Stimulated activated CD4-positive, alpha-beta T cell treated with anti-CD3 and anti-CD28 coated beads, TNF-alpha, amount 100 ng/mL, for 24 hours (primary cell): ENCODE results near the gene TMEM123.
A peak's percentile ranks its signal among the peaks of the same experiment; 100 is the strongest.

ENCODE experiments used
- DNase-seq, 3 experiments: peaks; one replicate each; pipeline ENCODE4 v3.0.0-alpha.2; 2020; ENCODE audit warnings: low read depth in 3 of 3

TMEM123 gene

GRCh38 chr11:102364991-102365390 lies 87.6 kb downstream of the TMEM123 start:
- no peak for DNase-seq

GRCh38 chr11:102361086-102362031 lies 91.2 kb downstream of the TMEM123 start:
- DNase-seq: no peak

- DNase-seq: no peak
Observed at GRCh38 chr11:102360681-102361080, 91.9 kb downstream of the TMEM123 start.

- no peak for DNase-seq
Observed at GRCh38 chr11:102359372-102359771, 93.2 kb downstream of the TMEM123 start.

GRCh38 chr11:102357116-102357515 lies 95.4 kb downstream of the TMEM123 start:
- no peak for DNase-seq

- DNase-seq: no peak
Observed at GRCh38 chr11:102347462-102348370, 104.8 kb downstream of the TMEM123 start.

- DNase-seq: peak; percentile 90 to 94 (median 90)
Observed at GRCh38 chr11:102346748-102347461, 105.7 kb downstream of the TMEM123 start, which contains the start of gene BIRC2. BIRC2 (plus strand) TSS chr11:102347214; CDS start chr11:102349855, 2,641 bp downstream.

- DNase-seq: no peak
Observed at GRCh38 chr11:102346456-102346747, 106.2 kb downstream of the TMEM123 start.
